SK-N-MC (cell line): ENCODE measurements around the gene RSU1.
A peak's percentile ranks its signal among the peaks of the same experiment; 100 is the strongest.

Experiments used
- DNase-seq: peaks from one replicate; pipeline ENCODE4 v3.0.0-alpha.2; 2011; ENCODE audit warnings: low read depth, low spot score
- H3K27ac ChIP-seq: fragments of 200-600 bp; sonication (generic); 2 replicates; pipeline ENCODE4 v1.5.1; 2016; ENCODE audit warnings: mixed run types
- H3K36me3 ChIP-seq: fragments of 200-600 bp; sonication (generic); 2 replicates; pipeline ENCODE4 v1.6.1; 2017; ENCODE audit warnings: antibody characterized with exemption, low read length, mixed read lengths; ENCODE audit not compliant: insufficient read depth
- H3K4me3 ChIP-seq: fragments of 200-600 bp; sonication (generic); 2 replicates; pipeline ENCODE4 v1.5.1; 2016
- H3K9ac ChIP-seq: fragments of 200-600 bp; sonication (generic); 2 replicates; pipeline ENCODE4 v1.8.0; 2017; ENCODE audit warnings: mixed run types, mixed read lengths; ENCODE audit not compliant: insufficient read length
- H3K9me3 ChIP-seq: fragments of 200-600 bp; sonication (generic); 2 replicates; pipeline ENCODE4 v1.6.1; 2017; ENCODE audit warnings: low read depth, mild to moderate bottlenecking, antibody characterized with exemption, low read length, moderate library complexity, mixed read lengths
- EZH2 ChIP-seq: fragments of 200-600 bp; sonication (generic); IDR thresholded peaks from one replicate; pipeline ENCODE4 v1.6.1; 2017; ENCODE audit warnings: antibody characterized with exemption
- FOXP2 ChIP-seq: optimal IDR thresholded peaks from 2 replicates; pipeline ENCODE3; 2011; ENCODE audit warnings: mild to moderate bottlenecking, moderate library complexity; ENCODE audit not compliant: insufficient read depth; ENCODE audit errors: extremely low read length, control extremely low read depth
- POLR2AphosphoS5 ChIP-seq: IDR thresholded peaks from 2 replicates; pipeline ENCODE4 v1.6.1; 2012; ENCODE audit warnings: mild to moderate bottlenecking, low read depth, low read length, borderline replicate concordance

RSU1 gene

GRCh38 chr10:16853201-16853600 lies 36.0 kb upstream of the RSU1 start:
- no peak for TF ChIP-seq POLR2AphosphoS5
- no peak for TF ChIP-seq EZH2
- no peak for TF ChIP-seq FOXP2
- Histone ChIP-seq H3K36me3 (no peaks in the 10 kb centered on the region), H3K4me3 (no peak overlapping the region), H3K9ac (no peak overlapping the region), H3K9me3 (no peaks in the 10 kb centered on the region), H3K27ac (no peak overlapping the region)
- DNase-seq: no peak

GRCh38 chr10:16852624-16853023 lies 35.4 kb upstream of the RSU1 start:
- Histone ChIP-seq H3K27ac (no peak overlapping the region), H3K36me3 (no peaks in the 10 kb centered on the region), H3K4me3 (no peak overlapping the region), H3K9me3 (no peaks in the 10 kb centered on the region), H3K9ac (no peak overlapping the region)
- no peak for TF ChIP-seq FOXP2
- TF ChIP-seq POLR2AphosphoS5: no peak
- no peak for TF ChIP-seq EZH2
- no peak for DNase-seq

- no peak for TF ChIP-seq EZH2
- no peak for TF ChIP-seq FOXP2
- no peak for TF ChIP-seq POLR2AphosphoS5
- Histone ChIP-seq H3K36me3 (no peaks in the 10 kb centered on the region), H3K4me3 (no peak overlapping the region), H3K9me3 (no peaks in the 10 kb centered on the region), H3K9ac (no peak overlapping the region), H3K27ac (no peak overlapping the region)
- DNase-seq: no peak
These were observed 31.4 kb upstream of the RSU1 start for GRCh38 chr10:16848562-16849154.

- TF ChIP-seq POLR2AphosphoS5 (no peak), EZH2 (no peak), FOXP2 (no peak)
- Histone ChIP-seq H3K4me3 (no peak overlapping the region), H3K9me3 (no peaks in the 10 kb centered on the region), H3K9ac (no peak overlapping the region), H3K36me3 (no peaks in the 10 kb centered on the region), H3K27ac (no peak overlapping the region)
- DNase-seq: no peak
These were observed 30.4 kb upstream of the RSU1 start for GRCh38 chr10:16847644-16848043.

- H3K9me3 ChIP-seq: no peaks in the 10 kb centered on the region
These were observed 28.0 kb upstream of the RSU1 start for GRCh38 chr10:16845248-16845647.

GRCh38 chr10:16843252-16843870 lies 26.1 kb upstream of the RSU1 start:
- H3K36me3 ChIP-seq: no peaks in the 10 kb centered on the region
- no peak for TF ChIP-seq POLR2AphosphoS5
- TF ChIP-seq EZH2: no peak
- TF ChIP-seq FOXP2: no peak
- no peak overlapping the region for H3K9ac ChIP-seq
- peak; percentile 45 for DNase-seq
- H3K4me3 ChIP-seq: no peak overlapping the region
- no peak overlapping the region for H3K27ac ChIP-seq
- H3K9me3 ChIP-seq: no peaks in the 10 kb centered on the region

More at GRCh38 chr10:16845248-16845647, 28.0 kb upstream of the RSU1 start:
- H3K27ac ChIP-seq: no peak overlapping the region
- no peak overlapping the region for H3K9ac ChIP-seq
- no peaks in the 10 kb centered on the region for H3K36me3 ChIP-seq
- H3K4me3 ChIP-seq: no peak overlapping the region
- DNase-seq: no peak
- no peak for TF ChIP-seq FOXP2
- TF ChIP-seq EZH2: no peak
- no peak for TF ChIP-seq POLR2AphosphoS5

- DNase-seq: no peak
- no peaks in the 10 kb centered on the region for H3K36me3 ChIP-seq
- H3K9me3 ChIP-seq: no peaks in the 10 kb centered on the region
- no peak overlapping the region for H3K27ac ChIP-seq
- H3K9ac ChIP-seq: no peak overlapping the region
- H3K4me3 ChIP-seq: no peak overlapping the region
- TF ChIP-seq POLR2AphosphoS5: no peak
- no peak for TF ChIP-seq FOXP2
- no peak for TF ChIP-seq EZH2
These were observed 18.0 kb upstream of the RSU1 start for GRCh38 chr10:16835228-16835627.

GRCh38 chr10:16832351-16833080 lies 15.3 kb upstream of the RSU1 start:
- Histone ChIP-seq H3K4me3 (peak overlapping the region; percentile 67), H3K36me3 (no peaks in the 10 kb centered on the region), H3K9me3 (no peaks in the 10 kb centered on the region), H3K27ac (peak overlapping the region; percentile 90), H3K9ac (peak overlapping the region; percentile 20)
- TF ChIP-seq FOXP2 (no peak), POLR2AphosphoS5 (no peak)
- DNase-seq: peak; percentile 72

GRCh38 chr10:16828701-16829175 lies 11.5 kb upstream of the RSU1 start:
- Histone ChIP-seq H3K4me3 (no peak overlapping the region), H3K36me3 (no peaks in the 10 kb centered on the region), H3K9me3 (no peaks in the 10 kb centered on the region), H3K9ac (no peak overlapping the region), H3K27ac (no peak overlapping the region)
- TF ChIP-seq EZH2 (no peak), FOXP2 (no peak), POLR2AphosphoS5 (no peak)
- DNase-seq: no peak
